ENCODE results near the gene HOOK1.
"Not testable (repeated sequence)": the region's sequence is repeated elsewhere in the genome, so short reads cannot be mapped to it uniquely, and the experiment has no call there.

Gene HOOK1

GRCh38 chr1:59901770-59902388, 87.1 kb downstream of the HOOK1 start:
- no peak for TF ChIP-seq CTCF (IDR thresholded peaks at IDR 0.05; ENCODE audit: low read depth, low read length, missing control alignments)
- DNase-seq = no peak
- in situ Hi-C loops (cut with HindIII; ENCODE audit: low pct_ligation_motif_present, low sequenced_read_pairs) = no loop called here

GRCh38 chr1:59903141-59903754, 88.5 kb downstream of the HOOK1 start:
- Histone ChIP-seq H3K36me3 (replicated peaks) (no peaks in the 10 kb centered on the region), H3K27me3 (replicated peaks) (no peaks in the 10 kb centered on the region), H3K27ac (no peak overlapping the region), H3K4me3 (ENCODE audit: low read depth, low read length) (no peak overlapping the region)
- DNase-seq = peak; percentile 20
- TF ChIP-seq CTCF (IDR thresholded peaks at IDR 0.05; ENCODE audit: low read depth, low read length, missing control alignments) = peak; percentile 75
- in situ Hi-C loops (cut with HindIII; ENCODE audit: low pct_ligation_motif_present, low sequenced_read_pairs) = no loop called here

More at GRCh38 chr1:59901770-59902388, 87.1 kb downstream of the HOOK1 start:
- Histone ChIP-seq H3K27me3 (replicated peaks) (no peaks in the 10 kb centered on the region), H3K27ac (no peak overlapping the region), H3K36me3 (replicated peaks) (no peaks in the 10 kb centered on the region), H3K4me3 (ENCODE audit: low read depth, low read length) (no peak overlapping the region)

GRCh38 chr1:59906931-59907330, 92.2 kb downstream of the HOOK1 start:
- DNase-seq = no peak
- in situ Hi-C loops (cut with HindIII; ENCODE audit: low pct_ligation_motif_present, low sequenced_read_pairs) = no loop called here
- no peaks in the 10 kb centered on the region for H3K27me3 ChIP-seq (replicated peaks)
- H3K36me3 ChIP-seq (replicated peaks) = no peaks in the 10 kb centered on the region
- H3K27ac ChIP-seq = no peak overlapping the region
- TF ChIP-seq CTCF (IDR thresholded peaks at IDR 0.05; ENCODE audit: low read depth, low read length, missing control alignments) = no peak
- no peak overlapping the region for H3K4me3 ChIP-seq (ENCODE audit: low read depth, low read length)

GRCh38 chr1:59908084-59908483, 93.3 kb downstream of the HOOK1 start:
- Histone ChIP-seq H3K27ac (no peak overlapping the region), H3K4me3 (ENCODE audit: low read depth, low read length) (no peak overlapping the region), H3K36me3 (replicated peaks) (no peaks in the 10 kb centered on the region), H3K27me3 (replicated peaks) (no peaks in the 10 kb centered on the region)
- in situ Hi-C loops (cut with HindIII; ENCODE audit: low pct_ligation_motif_present, low sequenced_read_pairs) = no loop called here
- TF ChIP-seq CTCF (IDR thresholded peaks at IDR 0.05; ENCODE audit: low read depth, low read length, missing control alignments) = no peak
- no peak for DNase-seq

- Histone ChIP-seq H3K27ac (no peak overlapping the region), H3K4me3 (ENCODE audit: low read depth, low read length) (no peak overlapping the region), H3K36me3 (replicated peaks) (no peaks in the 10 kb centered on the region), H3K27me3 (replicated peaks) (no peaks in the 10 kb centered on the region)
- in situ Hi-C loops (cut with HindIII; ENCODE audit: low pct_ligation_motif_present, low sequenced_read_pairs) = no loop called here
- no peak for TF ChIP-seq CTCF (IDR thresholded peaks at IDR 0.05; ENCODE audit: low read depth, low read length, missing control alignments)
- DNase-seq = no peak
Measured at GRCh38 chr1:59908682-59909081, 93.9 kb downstream of the HOOK1 start.

- in situ Hi-C loops (cut with HindIII; ENCODE audit: low pct_ligation_motif_present, low sequenced_read_pairs) = not testable (repeated sequence)
Measured at GRCh38 chr1:59914791-59915286, 100.1 kb downstream of the HOOK1 start.

More at GRCh38 chr1:59914791-59915286, 100.1 kb downstream of the HOOK1 start:
- DNase-seq; H3K27me3 ChIP-seq (replicated peaks); H3K27ac ChIP-seq; H3K4me3 ChIP-seq (ENCODE audit: low read depth, low read length); H3K36me3 ChIP-seq (replicated peaks): not testable (repeated sequence)

Data from brain microvascular endothelial cell (primary cell).